ENCODE measurements around the gene ELMO1. TPM values are rescaled to one million over a fixed set of nuclear protein-coding genes. Genes with fewer than 3 reads are reported as not detected.

The ELMO1 gene
- total RNA-seq, 4 donors from 2014 or later = 31.1 to 42.9 (median 38.7) TPM

- Histone ChIP-seq H3K4me1 (peaks cover 6 to 62% (median 53%) of the 10 kb centered on the region in 4 donors), H3K27me3 (no peaks in the 10 kb centered on the region), H3K36me3 (no peaks in the 10 kb centered on the region), H3K9me3 (no peaks in the 10 kb centered on the region), H3K27ac (replicated peaks in 1 of 4) (peak overlapping the region; percentile 29 to 64 (median 56)), H3K4me3 (no peak overlapping the region)
- DNase-seq (ENCODE audit: extremely low spot score) = no peak
- WGBS = 48% methylated on average over 3 of the region's 3 CpGs
- TF ChIP-seq EP300 (IDR thresholded peaks at IDR 0.05) (no peak), CTCF (IDR thresholded peaks at IDR 0.05) (no peak), POLR2AphosphoS5 (IDR thresholded peaks at IDR 0.05) (no peak), POLR2A (IDR thresholded peaks at IDR 0.05; ENCODE audit: low read depth) (no peak)
- intact Hi-C loops (cut with DNase I) = loop anchor here (2.0 to 5.0 kb wide), 2 partner anchors 216 to 231 kb away; no protein-coding TSS in a partner anchor
These were observed 482.0 kb downstream of the ELMO1 start for GRCh38 chr7:36966636-36967035.

- Histone ChIP-seq H3K27ac (replicated peaks in 1 of 4) (peak overlapping the region in 3 of 4 donors; percentile 52 to 64 (median 59)), H3K4me1 (peaks cover 6 to 57% (median 49%) of the 10 kb centered on the region in 4 donors), H3K36me3 (no peaks in the 10 kb centered on the region), H3K9me3 (no peaks in the 10 kb centered on the region), H3K4me3 (no peak overlapping the region), H3K27me3 (no peaks in the 10 kb centered on the region)
- 67% methylated on average over 3 of the region's 3 CpGs for WGBS
- intact Hi-C loops (cut with DNase I) = loop anchor here (2.0 to 5.0 kb wide), 2 partner anchors 217 to 231 kb away; no protein-coding TSS in a partner anchor
- DNase-seq (ENCODE audit: extremely low spot score) = no peak
- TF ChIP-seq CTCF (IDR thresholded peaks at IDR 0.05) (no peak), POLR2AphosphoS5 (IDR thresholded peaks at IDR 0.05) (no peak), POLR2A (IDR thresholded peaks at IDR 0.05; ENCODE audit: low read depth) (no peak), EP300 (IDR thresholded peaks at IDR 0.05) (no peak)
These were observed 482.6 kb downstream of the ELMO1 start for GRCh38 chr7:36966039-36966438.

GRCh38 chr7:36965625-36966024, 483.0 kb downstream of the ELMO1 start:
- peak overlapping the region in 2 of 4 donors; percentile 52 to 64 for H3K27ac ChIP-seq (replicated peaks in 1 of 4)
- no peak for DNase-seq (ENCODE audit: extremely low spot score)
- WGBS = 96% methylated on average over 1 of the region's 1 CpG
- no peaks in the 10 kb centered on the region for H3K27me3 ChIP-seq
- no peaks in the 10 kb centered on the region for H3K9me3 ChIP-seq
- intact Hi-C loops (cut with DNase I) = loop anchor here (2.0 to 5.0 kb wide), 2 partner anchors 217 to 232 kb away; no protein-coding TSS in a partner anchor
- no peak overlapping the region for H3K4me3 ChIP-seq
- TF ChIP-seq POLR2AphosphoS5 (IDR thresholded peaks at IDR 0.05) (no peak), CTCF (IDR thresholded peaks at IDR 0.05) (no peak), POLR2A (IDR thresholded peaks at IDR 0.05; ENCODE audit: low read depth) (no peak), EP300 (IDR thresholded peaks at IDR 0.05) (no peak)
- H3K4me1 ChIP-seq = peaks cover 6 to 53% (median 46%) of the 10 kb centered on the region in 4 donors
- H3K36me3 ChIP-seq = no peaks in the 10 kb centered on the region

DNA sequence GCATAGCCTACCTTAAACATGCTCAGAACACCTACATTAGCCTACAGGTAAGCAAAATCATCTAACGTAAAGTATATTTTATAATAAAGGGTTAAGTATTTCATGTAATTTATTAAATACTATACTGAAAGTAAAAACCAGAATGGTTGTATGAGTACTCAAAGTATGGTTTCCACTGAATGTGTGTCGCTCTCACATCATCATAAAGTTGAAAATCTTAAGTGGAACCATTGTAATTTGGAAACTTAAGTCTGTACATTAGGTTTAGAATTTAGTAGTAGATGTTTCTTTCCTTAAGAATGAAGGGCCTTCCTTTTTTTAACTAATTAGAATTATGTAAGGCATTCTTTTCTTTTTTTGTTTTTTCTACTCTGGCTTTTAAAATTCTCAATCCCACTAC, 484.4 kb downstream of the ELMO1 start:
- peaks cover 6 to 46% (median 41%) of the 10 kb centered on the region in 4 donors for H3K4me1 ChIP-seq
- no peaks in the 10 kb centered on the region for H3K36me3 ChIP-seq
- no peak overlapping the region for H3K27ac ChIP-seq (replicated peaks in 1 of 4)
- TF ChIP-seq POLR2AphosphoS5 (IDR thresholded peaks at IDR 0.05) = no peak
- no peaks in the 10 kb centered on the region for H3K9me3 ChIP-seq
- 94% methylated on average over 2 of the region's 2 CpGs for WGBS
- DNase-seq (ENCODE audit: extremely low spot score) = no peak
- no peaks in the 10 kb centered on the region for H3K27me3 ChIP-seq
- no peak overlapping the region for H3K4me3 ChIP-seq
- intact Hi-C loops (cut with DNase I) = no loop called here

GRCh38 chr7:36962367-36962766, 486.3 kb downstream of the ELMO1 start:
- H3K27me3 ChIP-seq = no peaks in the 10 kb centered on the region
- H3K36me3 ChIP-seq = no peaks in the 10 kb centered on the region
- H3K27ac ChIP-seq (replicated peaks in 1 of 4) = no peak overlapping the region
- 78% methylated on average over 3 of the region's 3 CpGs for WGBS
- DNase-seq (ENCODE audit: extremely low spot score) = no peak
- H3K4me1 ChIP-seq = peaks cover 6 to 42% (median 34%) of the 10 kb centered on the region in 4 donors
- H3K4me3 ChIP-seq = no peak overlapping the region
- H3K9me3 ChIP-seq = no peaks in the 10 kb centered on the region
- TF ChIP-seq POLR2AphosphoS5 (IDR thresholded peaks at IDR 0.05) (no peak), CTCF (IDR thresholded peaks at IDR 0.05) (no peak), POLR2A (IDR thresholded peaks at IDR 0.05; ENCODE audit: low read depth) (no peak), EP300 (IDR thresholded peaks at IDR 0.05) (no peak)
- intact Hi-C loops (cut with DNase I) = no loop called here
